ENCODE data around the gene GSE1.

- TF ChIP-seq, protein P1, sequence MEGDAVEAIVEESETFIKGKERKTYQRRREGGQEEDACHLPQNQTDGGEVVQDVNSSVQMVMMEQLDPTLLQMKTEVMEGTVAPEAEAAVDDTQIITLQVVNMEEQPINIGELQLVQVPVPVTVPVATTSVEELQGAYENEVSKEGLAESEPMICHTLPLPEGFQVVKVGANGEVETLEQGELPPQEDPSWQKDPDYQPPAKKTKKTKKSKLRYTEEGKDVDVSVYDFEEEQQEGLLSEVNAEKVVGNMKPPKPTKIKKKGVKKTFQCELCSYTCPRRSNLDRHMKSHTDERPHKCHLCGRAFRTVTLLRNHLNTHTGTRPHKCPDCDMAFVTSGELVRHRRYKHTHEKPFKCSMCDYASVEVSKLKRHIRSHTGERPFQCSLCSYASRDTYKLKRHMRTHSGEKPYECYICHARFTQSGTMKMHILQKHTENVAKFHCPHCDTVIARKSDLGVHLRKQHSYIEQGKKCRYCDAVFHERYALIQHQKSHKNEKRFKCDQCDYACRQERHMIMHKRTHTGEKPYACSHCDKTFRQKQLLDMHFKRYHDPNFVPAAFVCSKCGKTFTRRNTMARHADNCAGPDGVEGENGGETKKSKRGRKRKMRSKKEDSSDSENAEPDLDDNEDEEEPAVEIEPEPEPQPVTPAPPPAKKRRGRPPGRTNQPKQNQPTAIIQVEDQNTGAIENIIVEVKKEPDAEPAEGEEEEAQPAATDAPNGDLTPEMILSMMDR (IDR thresholded peaks at IDR 0.05) = no peak
- TF ChIP-seq POLR2A (IDR thresholded peaks at IDR 0.05) = no peak
Measured at GRCh38 chr16:85658504-85659326, 45.6 kb downstream of the GSE1 start.

Measured in thyroid gland (tissue), 4 donors.